Measurements from ENCODE around the gene IL1RAPL1. TPM values are rescaled to one million over a fixed set of nuclear protein-coding genes. Genes with fewer than 3 reads are reported as not detected.
"Not testable (repeated sequence)": the region's sequence is repeated elsewhere in the genome, so short reads cannot be mapped to it uniquely, and the experiment has no call there.

IL1RAPL1 gene
- total and polyA plus RNA-seq, 2 donors (not counting 3 experiments of a cell fraction or from before 2014, with no cell fraction given) = 0.79 to 1.3 TPM

DNA sequence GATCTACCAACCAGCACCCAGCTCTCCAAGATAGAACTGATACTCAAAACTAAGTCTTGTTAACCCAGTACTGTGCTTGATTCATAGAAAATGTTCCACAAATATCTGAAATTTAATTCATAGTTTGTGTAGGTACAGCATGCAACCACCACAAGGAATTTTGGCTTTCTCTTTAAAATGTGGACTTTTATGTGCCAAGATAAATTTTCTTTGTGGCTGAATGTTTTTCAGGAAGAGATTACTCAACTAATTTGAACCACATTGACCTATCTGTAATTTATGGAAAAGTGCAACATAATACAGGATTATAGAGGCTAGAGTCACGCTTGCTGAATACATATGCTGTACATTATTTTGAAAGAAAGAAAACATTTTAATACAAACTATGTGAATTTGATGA, 730.8 kb downstream of the IL1RAPL1 start:
- peak overlapping the region; percentile 55 for H3K4me2 ChIP-seq (ENCODE audit: insufficient read depth, low read length)
- H3K27ac ChIP-seq (ENCODE audit: insufficient read depth, low read depth, low read length) = no peak overlapping the region
- TF ChIP-seq POLR2A (IDR thresholded peaks at IDR 0.05; ENCODE audit: low read depth, low read length) (no peak), JUN (IDR thresholded peaks at IDR 0.05; ENCODE audit: borderline replicate concordance, insufficient read depth, insufficient read length, low read depth) (peak; percentile 24), CTCF (IDR thresholded peaks at IDR 0.05; ENCODE audit: extremely low read depth in 1 of 2, insufficient read depth in 1 of 2, low read depth in 1 of 2, low read length in 2 of 2) (no peak), FOS (IDR thresholded peaks at IDR 0.05; ENCODE audit: borderline replicate concordance, insufficient read depth, low read length) (peak; percentile 41)
- POLR2A ChIA-PET = no interaction called here
- no TSS peak for BruUV-seq (replicated peaks)
- intact Hi-C loops (cut with micrococcal nuclease) = loop anchor here (5.0 kb wide), 1 partner anchor 344 kb away; no protein-coding TSS in a partner anchor
- no peaks in the 10 kb centered on the region for H3K79me2 ChIP-seq (ENCODE audit: control insufficient read depth, insufficient read depth, low read length)
- no peak overlapping the region for H2AFZ ChIP-seq (ENCODE audit: low read depth, low read length)
- no peaks in the 10 kb centered on the region for H3K9me3 ChIP-seq (replicated peaks; ENCODE audit: control insufficient read depth, insufficient read depth, low read length)
- CTCF ChIA-PET = no interaction called here
- H3K4me3 ChIP-seq (replicated peaks in 1 of 3; ENCODE audit: insufficient read depth in 1 of 3, low read depth in 1 of 3, low read length in 3 of 3) = no peak overlapping the region
- H3K9ac ChIP-seq (replicated peaks; ENCODE audit: extremely low read depth, insufficient read depth, low read length) = no peak overlapping the region
- dilution Hi-C loops (cut with MboI; ENCODE audit: extremely low pct_ligation_motif_present, low sequenced_read_pairs) = no loop called here
- H4K20me1 ChIP-seq (replicated peaks; ENCODE audit: control insufficient read depth, extremely low read depth, insufficient read depth, low read length) = no peaks in the 10 kb centered on the region
- peak; percentile 76 for DNase-seq (ENCODE audit: low read depth, low spot score)
- H3K9me1 ChIP-seq (replicated peaks; ENCODE audit: control insufficient read depth, extremely low read depth, insufficient read depth, low read length) = no peaks in the 10 kb centered on the region
- H3K27me3 ChIP-seq (ENCODE audit: control insufficient read depth in 2 of 2, insufficient read depth in 2 of 2, low read length in 2 of 2) = no peaks in the 10 kb centered on the region
- peaks cover 19% of the 10 kb centered on the region for H3K4me1 ChIP-seq (ENCODE audit: control insufficient read depth, extremely low read depth, insufficient read depth, low read length)
- FAIRE-seq = peak; percentile 78
- H3K36me3 ChIP-seq (ENCODE audit: control insufficient read depth in 2 of 2, extremely low read depth in 1 of 2, insufficient read depth in 2 of 2, low read length in 2 of 2) = no peaks in the 10 kb centered on the region

DNA sequence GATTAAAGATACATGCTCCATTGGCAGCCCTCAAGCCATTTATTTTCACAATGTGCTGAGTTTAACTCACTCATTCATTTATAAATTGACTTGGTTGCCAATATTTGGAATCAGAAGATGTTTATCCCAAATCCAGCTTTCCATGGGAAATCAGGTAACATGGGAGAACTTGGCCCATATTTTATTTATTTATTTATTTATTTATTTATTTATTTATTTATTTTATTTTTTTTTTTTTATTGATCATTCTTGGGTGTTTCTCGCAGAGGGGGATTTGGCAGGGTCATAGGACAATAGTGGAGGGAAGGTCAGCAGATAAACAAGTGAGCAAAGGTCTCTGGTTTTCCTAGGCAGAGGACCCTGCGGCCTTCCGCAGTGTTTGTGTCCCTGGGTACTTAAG, 745.2 kb downstream of the IL1RAPL1 start:
- H3K27me3 ChIP-seq (ENCODE audit: control insufficient read depth in 2 of 2, insufficient read depth in 2 of 2, low read length in 2 of 2); BruUV-seq (replicated peaks); H2AFZ ChIP-seq (ENCODE audit: low read depth, low read length); H3K4me2 ChIP-seq (ENCODE audit: insufficient read depth, low read length); POLR2A ChIA-PET; intact Hi-C loops (cut with micrococcal nuclease); H3K79me2 ChIP-seq (ENCODE audit: control insufficient read depth, insufficient read depth, low read length); H3K4me1 ChIP-seq (ENCODE audit: control insufficient read depth, extremely low read depth, insufficient read depth, low read length); CTCF ChIA-PET; H3K9me3 ChIP-seq (replicated peaks; ENCODE audit: control insufficient read depth, insufficient read depth, low read length); DNase-seq (ENCODE audit: low read depth, low spot score); H3K36me3 ChIP-seq (ENCODE audit: control insufficient read depth in 2 of 2, extremely low read depth in 1 of 2, insufficient read depth in 2 of 2, low read length in 2 of 2); H4K20me1 ChIP-seq (replicated peaks; ENCODE audit: control insufficient read depth, extremely low read depth, insufficient read depth, low read length); H3K9ac ChIP-seq (replicated peaks; ENCODE audit: extremely low read depth, insufficient read depth, low read length); H3K4me3 ChIP-seq (replicated peaks in 1 of 3; ENCODE audit: insufficient read depth in 1 of 3, low read depth in 1 of 3, low read length in 3 of 3); H3K27ac ChIP-seq (ENCODE audit: insufficient read depth, low read depth, low read length); dilution Hi-C loops (cut with MboI; ENCODE audit: extremely low pct_ligation_motif_present, low sequenced_read_pairs); H3K9me1 ChIP-seq (replicated peaks; ENCODE audit: control insufficient read depth, extremely low read depth, insufficient read depth, low read length): not testable (repeated sequence)
- peak; percentile 65 for FAIRE-seq

- not testable (repeated sequence) for FAIRE-seq; H4K20me1 ChIP-seq (replicated peaks; ENCODE audit: control insufficient read depth, extremely low read depth, insufficient read depth, low read length)
Observed at GRCh38 chrX:29333091-29333490, 745.8 kb downstream of the IL1RAPL1 start.

More at GRCh38 chrX:29333091-29333490, 745.8 kb downstream of the IL1RAPL1 start:
- dilution Hi-C loops (cut with MboI; ENCODE audit: extremely low pct_ligation_motif_present, low sequenced_read_pairs); H3K79me2 ChIP-seq (ENCODE audit: control insufficient read depth, insufficient read depth, low read length); H3K4me1 ChIP-seq (ENCODE audit: control insufficient read depth, extremely low read depth, insufficient read depth, low read length); H3K9ac ChIP-seq (replicated peaks; ENCODE audit: extremely low read depth, insufficient read depth, low read length); H3K27me3 ChIP-seq (ENCODE audit: control insufficient read depth in 2 of 2, insufficient read depth in 2 of 2, low read length in 2 of 2); H3K27ac ChIP-seq (ENCODE audit: insufficient read depth, low read depth, low read length); H3K4me2 ChIP-seq (ENCODE audit: insufficient read depth, low read length); DNase-seq (ENCODE audit: low read depth, low spot score); BruUV-seq (replicated peaks); CTCF ChIA-PET; H3K4me3 ChIP-seq (replicated peaks in 1 of 3; ENCODE audit: insufficient read depth in 1 of 3, low read depth in 1 of 3, low read length in 3 of 3); H3K36me3 ChIP-seq (ENCODE audit: control insufficient read depth in 2 of 2, extremely low read depth in 1 of 2, insufficient read depth in 2 of 2, low read length in 2 of 2); H3K9me1 ChIP-seq (replicated peaks; ENCODE audit: control insufficient read depth, extremely low read depth, insufficient read depth, low read length); intact Hi-C loops (cut with micrococcal nuclease); H3K9me3 ChIP-seq (replicated peaks; ENCODE audit: control insufficient read depth, insufficient read depth, low read length); H2AFZ ChIP-seq (ENCODE audit: low read depth, low read length); POLR2A ChIA-PET: not testable (repeated sequence)

Measured in endothelial cell of umbilical vein (primary cell).